Prostate gland (tissue), 2 donors: ENCODE measurements around the gene FAM81A.

Source experiments
- CTCF ChIP-seq, 4 experiments: fragments of 200-600 bp in 2 of 4; fragments of 450-650 bp in 2 of 4; sonication (generic) in 2 of 4; IDR thresholded peaks; 1 replicate in 3 of 4; 2 replicates in 1 of 4; pipeline ENCODE4 v1.5.1; 2016 to 2019; ENCODE audit warnings: antibody characterized with exemption in 4 of 4, mild to moderate bottlenecking in 2 of 4, moderate library complexity in 2 of 4
- POLR2A ChIP-seq: fragments of 450-650 bp; IDR thresholded peaks from one replicate; pipeline ENCODE4 v1.6.1; 2016; ENCODE audit warnings: antibody characterized with exemption, mild to moderate bottlenecking
- POLR2AphosphoS5 ChIP-seq: sonication (generic); formaldehyde crosslinking; IDR thresholded peaks from one replicate; pipeline ENCODE4 v1.6.1; 2017; ENCODE audit warnings: antibody characterized with exemption

DNA sequence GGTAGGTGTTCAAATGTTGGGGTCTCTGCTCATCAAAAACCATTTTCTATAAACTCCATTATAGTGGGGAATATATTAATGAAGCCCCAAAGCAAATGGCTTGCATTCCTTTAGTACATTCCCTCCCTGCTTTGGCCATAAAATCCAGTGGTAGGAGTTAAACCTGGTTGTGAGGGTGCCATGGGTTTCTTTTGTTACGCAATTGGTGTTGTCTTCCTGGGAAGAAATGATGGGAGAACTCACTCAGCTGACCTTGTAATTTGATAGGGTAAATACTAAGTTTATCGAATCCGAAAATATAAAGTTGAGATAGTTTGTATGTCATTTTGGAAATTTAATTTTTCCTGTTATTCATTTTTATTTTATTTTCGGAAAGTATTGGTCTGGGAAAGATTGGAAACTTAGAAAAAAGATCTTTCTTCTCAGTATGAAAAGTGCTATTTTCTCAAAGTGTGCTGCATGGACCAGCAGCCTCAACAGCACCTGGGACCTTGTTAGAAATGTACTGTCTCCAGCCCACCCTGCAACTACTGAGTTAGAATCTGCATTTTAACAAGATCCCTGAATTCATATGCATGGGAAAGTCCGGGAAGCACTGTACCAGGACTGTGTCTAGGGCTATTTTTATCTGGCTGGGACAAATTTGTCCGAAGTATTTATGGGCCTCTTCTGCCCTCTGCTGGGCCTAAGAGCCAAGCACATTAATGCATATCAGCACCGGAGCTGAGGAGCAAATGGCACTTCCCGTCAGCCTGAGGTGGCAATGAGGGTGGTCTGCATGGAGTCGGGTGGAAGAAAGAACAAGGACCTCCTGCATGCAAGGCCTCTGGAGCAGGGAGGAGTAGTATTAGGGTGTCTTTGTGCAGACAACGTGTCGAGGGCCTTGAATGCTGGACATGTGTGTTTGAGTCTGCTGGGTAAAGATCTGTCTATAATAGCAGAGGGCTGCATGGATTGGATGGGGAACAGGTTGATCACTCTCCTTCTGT lies 54.7 kb downstream of the FAM81A start:
- TF ChIP-seq CTCF (IDR thresholded peaks at IDR 0.05), result peak; percentile 61 to 86 (median 80)
- no peak for TF ChIP-seq POLR2A
- TF ChIP-seq POLR2AphosphoS5, result peak; percentile 70
